Liver (tissue), 3 donors: ENCODE measurements around the gene NCAPG2.

Experiments
- ATF3 ChIP-seq: IDR thresholded peaks from 2 replicates; pipeline ENCODE4 v1.6.1; 2016; ENCODE audit warnings: antibody characterized with exemption
- CTCF ChIP-seq: fragments of 150-350 bp; IDR thresholded peaks from 2 replicates; pipeline ENCODE4 v1.5.1; 2017; ENCODE audit warnings: improper control_type of control experiment, low read depth, low read length; ENCODE audit not compliant: missing input control
- EGR1 ChIP-seq, 2 donors: IDR thresholded peaks; 2 replicates each; pipeline ENCODE4 v1.6.1; 2016 to 2018; ENCODE audit warnings: antibody characterized with exemption in 2 of 2, low read depth in 2 of 2
- FOXA1 ChIP-seq: IDR thresholded peaks from 2 replicates; pipeline ENCODE4 v1.6.1; 2016; ENCODE audit warnings: antibody characterized with exemption
- GABPA ChIP-seq, 2 donors: IDR thresholded peaks in 1 of 2; conservative IDR thresholded peaks in 1 of 2; 2 replicates each; pipeline ENCODE4 v1.6.1; 2016; ENCODE audit warnings: antibody characterized with exemption in 2 of 2, mild to moderate bottlenecking in 1 of 2, moderate library complexity in 1 of 2
- MAX ChIP-seq: IDR thresholded peaks from 2 replicates; pipeline ENCODE4 v1.6.1; 2016; ENCODE audit warnings: antibody characterized with exemption
- RAD21 ChIP-seq, 2 donors: IDR thresholded peaks; 2 replicates each; pipeline ENCODE4 v1.6.1; 2016; ENCODE audit warnings: antibody characterized with exemption in 2 of 2, mild to moderate bottlenecking in 2 of 2
- REST ChIP-seq: IDR thresholded peaks from 2 replicates; pipeline ENCODE4 v1.6.1; 2016; ENCODE audit warnings: antibody characterized with exemption, mild to moderate bottlenecking
- RXRA ChIP-seq, 2 donors: IDR thresholded peaks; 2 replicates each; pipeline ENCODE4 v1.6.1; 2017 to 2018; ENCODE audit warnings: antibody characterized with exemption in 2 of 2, mild to moderate bottlenecking in 1 of 2
- SP1 ChIP-seq: IDR thresholded peaks from 2 replicates; pipeline ENCODE4 v1.6.1; 2018; ENCODE audit warnings: antibody characterized with exemption, mild to moderate bottlenecking
- TAF1 ChIP-seq: conservative IDR thresholded peaks from 2 replicates; pipeline ENCODE4 v1.6.1; 2016; ENCODE audit warnings: antibody characterized with exemption, mild to moderate bottlenecking
- YY1 ChIP-seq: IDR thresholded peaks from 2 replicates; pipeline ENCODE4 v1.6.1; 2016; ENCODE audit warnings: antibody characterized with exemption, mild to moderate bottlenecking
- ZBTB33 ChIP-seq: IDR thresholded peaks from 2 replicates; pipeline ENCODE4 v1.6.1; 2016; ENCODE audit warnings: antibody characterized with exemption
- donor health status: healthy.
- donor health status: healthy.

- no peak for TF ChIP-seq CTCF
- TF ChIP-seq EGR1 (IDR thresholded peaks at IDR 0.05; ENCODE audit: low read depth in 2 of 2): no peak
- TF ChIP-seq FOXA1: no peak
- TF ChIP-seq REST: no peak
- TF ChIP-seq YY1: no peak
- TF ChIP-seq MAX: no peak
- no peak for TF ChIP-seq SP1
- TF ChIP-seq RXRA (IDR thresholded peaks at IDR 0.05): no peak
- TF ChIP-seq ZBTB33: no peak
- no peak for TF ChIP-seq RAD21 (IDR thresholded peaks at IDR 0.05)
- TF ChIP-seq ATF3: no peak
- TF ChIP-seq TAF1: no peak
- TF ChIP-seq GABPA (IDR thresholded peaks at IDR 0.05 in 1 of 2, conservative IDR thresholded peaks at IDR 0.05 in 1 of 2): no peak
These were observed 47.3 kb downstream of the NCAPG2 start for GRCh38 chr7:158657189-158657746.
